ENCODE results near the gene ZBTB34. TPM values are rescaled to one million over a fixed set of nuclear protein-coding genes. Genes with fewer than 3 reads are reported as not detected.

Gene ZBTB34
- total and polyA plus RNA-seq, 8 donors, result 1.3 to 6.3 (median 2.6) TPM

GRCh38 chr9:126859111-126859510 lies 1.3 kb upstream of the ZBTB34 start:
- 83 to 92% methylated on average over 2 of the region's 2 CpGs for WGBS, 2 donors
- intact Hi-C loops (cut with DNase I), result no loop called here

GRCh38 chr9:126860757-126861466 lies 473 bp downstream of the ZBTB34 start:
- intact Hi-C loops (cut with DNase I), result no loop called here
- Histone ChIP-seq H3K27me3 (no peaks in the 10 kb centered on the region), H3K4me1 (peaks cover 8 to 34% (median 19%) of the 10 kb centered on the region in 3 donors), H3K9me3 (no peaks in the 10 kb centered on the region), H3K27ac (peak overlapping the region; percentile 38 to 95 (median 62)), H3K36me3 (peaks cover 0 to 3% (median 0%) of the 10 kb centered on the region in 3 donors), H3K4me3 (peak overlapping the region; percentile 57 to 93 (median 79))
- no peak for TF ChIP-seq CTCF (IDR thresholded peaks at IDR 0.05)
- FAIRE-seq (no peak), DNase-seq (peak in 4 of 6 donors; percentile 34 to 85 (median 56)), ATAC-seq (peak; percentile 15 to 49 (median 48))
- WGBS, 2 donors, result 0 to 1% methylated on average over 35 to 71 of the region's 71 CpGs

More at GRCh38 chr9:126859111-126859510, 1.3 kb upstream of the ZBTB34 start:
- H3K27me3 ChIP-seq, result no peaks in the 10 kb centered on the region
- no peaks in the 10 kb centered on the region for H3K9me3 ChIP-seq
- no peak overlapping the region for H3K27ac ChIP-seq
- no peak for FAIRE-seq
- H3K4me3 ChIP-seq, result no peak overlapping the region
- H3K4me1 ChIP-seq, result peaks cover 8 to 34% (median 19%) of the 10 kb centered on the region in 3 donors
- H3K36me3 ChIP-seq, result no peaks in the 10 kb centered on the region
- no peak for ATAC-seq
- TF ChIP-seq CTCF (IDR thresholded peaks at IDR 0.05), result no peak
- DNase-seq, result no peak

- H3K27me3 ChIP-seq, result no peaks in the 10 kb centered on the region
- H3K4me1 ChIP-seq, result peaks cover 8 to 34% (median 19%) of the 10 kb centered on the region in 3 donors
- no peak for DNase-seq
- no peak for FAIRE-seq
- TF ChIP-seq CTCF (IDR thresholded peaks at IDR 0.05), result no peak
- H3K9me3 ChIP-seq, result no peaks in the 10 kb centered on the region
- peaks cover 0 to 3% (median 0%) of the 10 kb centered on the region in 3 donors for H3K36me3 ChIP-seq
- peak overlapping the region in 2 of 4 donors; percentile 74 to 95 for H3K27ac ChIP-seq
- H3K4me3 ChIP-seq, result peak overlapping the region; percentile 57 to 93 (median 79)
- intact Hi-C loops (cut with DNase I), result no loop called here
- WGBS, 2 donors, result 9 to 22% methylated on average over 3 of the region's 3 CpGs
- no peak for ATAC-seq
Observed at GRCh38 chr9:126861707-126862103, 1.3 kb downstream of the ZBTB34 start.

GRCh38 chr9:126862104-126862761 lies 1.8 kb downstream of the ZBTB34 start:
- no peaks in the 10 kb centered on the region for H3K9me3 ChIP-seq
- FAIRE-seq, result no peak
- H3K27me3 ChIP-seq, result no peaks in the 10 kb centered on the region
- intact Hi-C loops (cut with DNase I), result no loop called here
- TF ChIP-seq CTCF (IDR thresholded peaks at IDR 0.05), result no peak
- DNase-seq, result no peak
- H3K4me1 ChIP-seq, result peaks cover 8 to 32% (median 19%) of the 10 kb centered on the region in 3 donors
- peak overlapping the region in 1 of 4 donors; percentile 93 for H3K4me3 ChIP-seq
- peak overlapping the region in 2 of 4 donors; percentile 5 to 9 for H3K27ac ChIP-seq
- 55 to 72% methylated on average over 11 of the region's 11 CpGs for WGBS, 2 donors
- peaks cover 0 to 3% (median 0%) of the 10 kb centered on the region in 3 donors for H3K36me3 ChIP-seq
- no peak for ATAC-seq
